Transverse colon (tissue), 3 donors: Measurements from ENCODE around the gene ANKRD44.

ENCODE experiments used
- EP300 ChIP-seq: sonication (generic); formaldehyde crosslinking; IDR thresholded peaks from one replicate; pipeline ENCODE4 v1.6.1; 2017; ENCODE audit warnings: antibody characterized with exemption, low read depth
- TF ChIP-seq, protein P1 (sequence below), 5 experiments: fragments of 200-600 bp in 3 of 5; fragments of 450-650 bp in 2 of 5; sonication (generic) in 3 of 5; IDR thresholded peaks; 1 replicate in 2 of 5; 2 replicates in 3 of 5; pipeline ENCODE4 v1.5.1; 2016 to 2017; ENCODE audit warnings: antibody characterized with exemption in 5 of 5, inconsistent platforms in 3 of 5, mild to moderate bottlenecking in 2 of 5, moderate library complexity in 1 of 5

DNA sequence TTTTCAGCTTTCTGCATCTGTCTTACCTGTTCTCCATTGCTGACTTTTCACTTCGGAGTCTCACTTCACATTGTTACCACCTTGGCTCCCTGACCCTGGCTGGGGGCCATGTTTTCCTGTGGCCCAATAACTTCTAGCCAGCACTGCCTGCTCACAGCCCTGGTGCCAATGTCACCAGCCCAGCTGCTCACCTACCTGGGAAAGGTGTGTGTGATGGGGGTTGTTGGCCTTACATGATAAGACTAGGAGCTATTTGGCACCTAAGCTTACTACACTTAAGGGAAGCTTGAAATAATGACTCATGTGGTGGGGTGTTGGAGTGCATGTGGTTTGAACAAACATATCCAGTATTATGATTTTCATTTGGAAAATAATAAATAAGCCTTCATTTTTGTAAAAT lies 346.6 kb downstream of the ANKRD44 start:
- TF ChIP-seq, protein P1, sequence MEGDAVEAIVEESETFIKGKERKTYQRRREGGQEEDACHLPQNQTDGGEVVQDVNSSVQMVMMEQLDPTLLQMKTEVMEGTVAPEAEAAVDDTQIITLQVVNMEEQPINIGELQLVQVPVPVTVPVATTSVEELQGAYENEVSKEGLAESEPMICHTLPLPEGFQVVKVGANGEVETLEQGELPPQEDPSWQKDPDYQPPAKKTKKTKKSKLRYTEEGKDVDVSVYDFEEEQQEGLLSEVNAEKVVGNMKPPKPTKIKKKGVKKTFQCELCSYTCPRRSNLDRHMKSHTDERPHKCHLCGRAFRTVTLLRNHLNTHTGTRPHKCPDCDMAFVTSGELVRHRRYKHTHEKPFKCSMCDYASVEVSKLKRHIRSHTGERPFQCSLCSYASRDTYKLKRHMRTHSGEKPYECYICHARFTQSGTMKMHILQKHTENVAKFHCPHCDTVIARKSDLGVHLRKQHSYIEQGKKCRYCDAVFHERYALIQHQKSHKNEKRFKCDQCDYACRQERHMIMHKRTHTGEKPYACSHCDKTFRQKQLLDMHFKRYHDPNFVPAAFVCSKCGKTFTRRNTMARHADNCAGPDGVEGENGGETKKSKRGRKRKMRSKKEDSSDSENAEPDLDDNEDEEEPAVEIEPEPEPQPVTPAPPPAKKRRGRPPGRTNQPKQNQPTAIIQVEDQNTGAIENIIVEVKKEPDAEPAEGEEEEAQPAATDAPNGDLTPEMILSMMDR (IDR thresholded peaks at IDR 0.05) = no peak
- no peak for TF ChIP-seq EP300
